Measurements from ENCODE around the gene SPRR1A. TPM values are rescaled to one million over a fixed set of nuclear protein-coding genes. Genes with fewer than 3 reads are reported as not detected.

Gene SPRR1A
- total and polyA plus RNA-seq, 10 of the 15 experiments (the other 5 are each of a cell fraction or from before 2014, with no cell fraction given) = not detected

DNA sequence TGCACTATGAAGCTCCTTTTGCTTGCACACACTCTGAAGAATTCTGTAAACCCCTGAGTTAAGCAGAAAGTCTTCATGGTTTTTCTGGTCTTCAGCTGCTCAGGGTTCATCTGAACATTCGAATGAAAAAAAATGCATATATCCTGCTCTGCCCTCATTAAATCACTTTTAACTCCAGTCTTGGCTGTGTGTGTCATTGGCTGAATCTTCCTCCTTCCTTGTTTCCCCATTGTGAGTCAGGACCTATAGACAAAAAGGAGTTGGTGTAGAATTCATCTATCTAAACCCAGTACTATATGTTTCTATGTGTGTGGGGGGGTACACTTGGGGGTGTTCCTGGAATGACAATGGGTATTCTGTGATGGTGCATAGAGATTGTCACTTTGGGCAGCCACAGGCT is 40.5 kb downstream of the SPRR1A start:
- H3K4me3 ChIP-seq = no peak overlapping the region
- in situ Hi-C loops (cut with MboI) = no loop called here
- H3K4me2 ChIP-seq (ENCODE audit: control insufficient read depth, insufficient read depth) = no peak overlapping the region
- POLR2A ChIA-PET = no interaction called here
- no peak overlapping the region for H3K27ac ChIP-seq (ENCODE audit: control insufficient read depth, insufficient read depth)
- no peak overlapping the region for H2AFZ ChIP-seq (ENCODE audit: control insufficient read depth, low read depth, low read length)
- WGBS (ENCODE audit: insufficient coverage, insufficient replicate concordance, low lambda C conversion rate, missing lambda C conversion rate) = 0% methylated on average over 1 of the region's 1 CpG
- H4K20me1 ChIP-seq (ENCODE audit: control insufficient read depth, insufficient read depth) = no peaks in the 10 kb centered on the region
- TF ChIP-seq HDAC2 (IDR thresholded peaks at IDR 0.05) (no peak), ZNF384 (IDR thresholded peaks at IDR 0.05; ENCODE audit: borderline replicate concordance, low read depth, low read length) (no peak), SIN3A (IDR thresholded peaks at IDR 0.05; ENCODE audit: low read depth, low read length) (no peak), ZNF207 (IDR thresholded peaks at IDR 0.05; ENCODE audit: borderline replicate concordance) (no peak), PAX5 (IDR thresholded peaks at IDR 0.05; ENCODE audit: borderline replicate concordance, low read depth, low read length) (no peak), CUX1 (IDR thresholded peaks at IDR 0.05; ENCODE audit: insufficient replicate concordance, low read depth, low read length) (no peak), MEF2B (IDR thresholded peaks at IDR 0.05; ENCODE audit: partially characterized antibody, poor library complexity, severe bottlenecking) (no peak), ZBED1 (IDR thresholded peaks at IDR 0.05; ENCODE audit: borderline replicate concordance) (no peak), TBL1XR1 (IDR thresholded peaks at IDR 0.05; ENCODE audit: low read depth, low read length) (no peak), ESRRA (IDR thresholded peaks at IDR 0.05; ENCODE audit: low read length) (no peak), YBX1 (IDR thresholded peaks at IDR 0.05) (no peak), BHLHE40 (IDR thresholded peaks at IDR 0.05; ENCODE audit: borderline replicate concordance in 1 of 2, low read depth in 2 of 2, low read length in 1 of 2) (no peak), DPF2 (IDR thresholded peaks at IDR 0.05) (no peak), IKZF1 (conservative IDR thresholded peaks at IDR 0.05) (no peak)
- CTCF ChIA-PET = interaction anchor here (0.9 kb wide), 1 partner anchor 61 kb away, joined by 3 read pairs; no protein-coding TSS in a partner anchor
- H3K36me3 ChIP-seq (ENCODE audit: control insufficient read depth in 2 of 2, insufficient read depth in 2 of 2, low read length in 1 of 2) = no peaks in the 10 kb centered on the region
- FAIRE-seq (no peak), ATAC-seq (no peak), DNase-seq (ENCODE audit: low read depth, low spot score) (no peak)
- intact Hi-C loops (cut with micrococcal nuclease; ENCODE audit: unreplicated experiment) = no loop called here
- H3K79me2 ChIP-seq (ENCODE audit: control insufficient read depth, insufficient read depth, low read length) = no peaks in the 10 kb centered on the region
- no TSS peak for BruUV-seq (replicated peaks)
- H3K27me3 ChIP-seq (replicated peaks in 1 of 2; ENCODE audit: control insufficient read depth in 2 of 2, insufficient read depth in 2 of 2, low read length in 1 of 2) = no peaks in the 10 kb centered on the region
- RAD21 ChIA-PET (ENCODE audit: unreplicated experiment) = no interaction called here
- H3K9ac ChIP-seq (ENCODE audit: control insufficient read depth, insufficient read depth, low read length) = no peak overlapping the region
- no peaks in the 10 kb centered on the region for H3K9me3 ChIP-seq (replicated peaks; ENCODE audit: control insufficient read depth, insufficient read depth, low read length)
- H3K4me1 ChIP-seq (ENCODE audit: control insufficient read depth, insufficient read depth, low read length) = no peaks in the 10 kb centered on the region
- SMC1A ChIA-PET (ENCODE audit: uncharacterized antibody, unreplicated experiment) = interaction anchor here (1.0 kb wide), 1 partner anchor 18 kb away, joined by 3 read pairs; no protein-coding TSS in a partner anchor

Data from GM12878 (cell line).